H1 (cell line): ENCODE data around the gene CEP85L. TPM values are rescaled to one million over a fixed set of nuclear protein-coding genes. Genes with fewer than 3 reads are reported as not detected.

Experiments
- CBX5 ChIP-seq: fragments of 300-800, 300-1000 bp; sonication (generic); IDR thresholded peaks from 2 replicates; pipeline ENCODE4 v1.7.1; 2016; ENCODE audit warnings: antibody characterized with exemption, low read length, low read depth
- GTF2F1 ChIP-seq: IDR thresholded peaks from 2 replicates; pipeline ENCODE4 v1.6.1; 2012; ENCODE audit warnings: low read depth, low read length, improper control_type of control experiment, borderline replicate concordance
- KDM1A ChIP-seq: fragments of 200-600, 300-600 bp; sonication (generic); IDR thresholded peaks from 2 replicates; pipeline ENCODE4 v1.7.1; 2016; ENCODE audit warnings: mild to moderate bottlenecking, low read length, borderline replicate concordance
- KDM5A ChIP-seq: fragments of 200-600 bp; IDR thresholded peaks from 2 replicates; pipeline ENCODE4 v1.7.1; 2012; ENCODE audit warnings: mild to moderate bottlenecking, low read length, inconsistent platforms, mixed read lengths
- POLR2AphosphoS5 ChIP-seq: IDR thresholded peaks from 2 replicates; pipeline ENCODE4 v1.6.1; 2011; ENCODE audit warnings: low read depth, low read length
- RNF2 ChIP-seq: fragments of 200-900, 300-1000 bp; sonication (generic); IDR thresholded peaks from 2 replicates; pipeline ENCODE4 v1.7.1; 2016; ENCODE audit warnings: borderline replicate concordance, low read depth, mild to moderate bottlenecking, antibody characterized with exemption, low read length; ENCODE audit not compliant: poor library complexity, severe bottlenecking; ENCODE audit errors: missing control alignments
- SAP30 ChIP-seq: fragments of 300-600 bp; sonication (generic); IDR thresholded peaks from 2 replicates; pipeline ENCODE4 v1.7.1; 2012; ENCODE audit warnings: low read length, moderate library complexity, mild to moderate bottlenecking, inconsistent platforms; ENCODE audit not compliant: insufficient read depth, insufficient replicate concordance
- SUZ12 ChIP-seq: fragments of 200-600 bp; sonication (generic); IDR thresholded peaks from 2 replicates; pipeline ENCODE4 v1.6.1; 2012; ENCODE audit warnings: mild to moderate bottlenecking, inconsistent platforms, low read length, moderate library complexity, mixed read lengths
- polyA plus RNA-seq, 7 experiments: library from polyadenylated mRNA; depleted of rRNA in 3 of 7; stranded (reverse) in 5 of 7; unstranded in 2 of 7; fragments of >200 nt in 5 of 7; fragments of 200-250 nt in 2 of 7; gene quantifications; 1 replicate in 5 of 7; 2 replicates in 1 of 7; 4 replicates in 1 of 7; pipeline versions ENCODE4 v1.2.1 to v1.2.3, GENCODE V29; 2011 to 2013; ENCODE audit warnings: missing spikeins in 2 of 7, mixed read lengths in 2 of 7
- total RNA-seq: library from RNA; stranded (reverse); fragmentation: NEBNext Ultra II Directional; extraction: Animal tissue kit (Norgen Biotek cat#: 25700); gene quantifications from 2 replicates; pipeline ENCODE4 v1.2.1, GENCODE V29; 2021

Gene CEP85L
- total and polyA plus RNA-seq, 2 of the 8 experiments (the other 6 are each of a cell fraction or from before 2014, with no cell fraction given) = 3.2 to 27.6 TPM

DNA sequence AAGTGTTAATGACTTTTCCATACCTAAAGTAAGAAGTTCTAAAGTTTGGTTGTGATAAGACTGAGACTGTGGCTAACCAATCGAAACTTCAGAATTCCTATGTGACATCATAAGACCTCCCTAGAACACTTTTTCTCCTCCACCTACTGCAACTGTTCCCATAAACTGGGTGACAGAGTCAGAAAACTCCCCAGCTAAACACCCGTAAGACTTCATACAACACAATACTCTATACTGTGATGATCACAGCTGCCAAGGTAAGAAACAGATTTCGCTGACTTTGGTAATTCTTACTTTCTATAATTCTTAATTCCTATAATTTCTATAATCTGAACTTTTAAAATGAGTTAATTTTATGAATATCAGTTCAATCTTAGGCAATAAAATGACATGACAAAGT is 103.3 kb downstream of the CEP85L start, which contains the start of gene PLN (continued):
- TF ChIP-seq POLR2AphosphoS5 (no peak), KDM5A (no peak), GTF2F1 (no peak), CBX5 (no peak), RNF2 (no peak), SAP30 (no peak), KDM1A (no peak), SUZ12 (no peak)
